H9 (cell line): ENCODE results near the gene PSKH1. TPM values are rescaled to one million over a fixed set of nuclear protein-coding genes. Genes with fewer than 3 reads are reported as not detected.

Experiments used
- DNase-seq: peaks from one replicate; pipeline ENCODE4 v3.0.0-alpha.2; 2017
- H2AFZ ChIP-seq: one replicate; pipeline ENCODE4 v1.6.1; 2013; ENCODE audit warnings: mild to moderate bottlenecking, low read length, control low read depth, moderate library complexity
- H2AK5ac ChIP-seq: 2 replicates; pipeline ENCODE4 v1.6.1; 2013; ENCODE audit warnings: low read length, control low read depth, mixed read lengths; ENCODE audit not compliant: insufficient read length
- H2BK120ac ChIP-seq: one replicate; pipeline ENCODE4 v1.6.1; 2013; ENCODE audit warnings: low read depth, mild to moderate bottlenecking, low read length, control low read depth, inconsistent platforms; ENCODE audit not compliant: poor library complexity, severe bottlenecking
- H2BK12ac ChIP-seq: 2 replicates; pipeline ENCODE4 v1.6.1; 2013; ENCODE audit warnings: low read length, control low read depth, mixed read lengths, low read depth; ENCODE audit not compliant: insufficient read length
- H2BK15ac ChIP-seq: 2 replicates; pipeline ENCODE4 v1.6.1; 2013; ENCODE audit warnings: low read depth, low read length, control low read depth
- H2BK20ac ChIP-seq: one replicate; pipeline ENCODE4 v1.6.1; 2013; ENCODE audit warnings: low read depth, mild to moderate bottlenecking, low read length, control low read depth, inconsistent platforms; ENCODE audit not compliant: poor library complexity, severe bottlenecking
- H2BK5ac ChIP-seq: 2 replicates; pipeline ENCODE4 v1.6.1; 2013; ENCODE audit warnings: low read length, control low read depth, mixed read lengths; ENCODE audit not compliant: insufficient read length
- H3K14ac ChIP-seq: 2 replicates; pipeline ENCODE4 v1.6.1; 2013; ENCODE audit warnings: low read length, control low read depth; ENCODE audit not compliant: insufficient read depth
- H3K18ac ChIP-seq: 2 replicates; pipeline ENCODE4 v1.6.1; 2013; ENCODE audit warnings: low read depth, mild to moderate bottlenecking, mixed read lengths, low read length, control low read depth; ENCODE audit not compliant: insufficient read length
- H3K23ac ChIP-seq: 2 replicates; pipeline ENCODE4 v1.6.1; 2013; ENCODE audit warnings: low read length, control low read depth, mixed read lengths, low read depth; ENCODE audit not compliant: insufficient read length
- H3K23me2 ChIP-seq: 2 replicates; pipeline ENCODE4 v1.6.1; 2013; ENCODE audit warnings: low read depth, mild to moderate bottlenecking, mixed read lengths, low read length, control low read depth; ENCODE audit not compliant: insufficient read length, poor library complexity, severe bottlenecking
- H3K27ac ChIP-seq: 2 replicates; pipeline ENCODE4 v1.5.1; 2013; ENCODE audit warnings: low read length, control low read depth, mixed read lengths, low read depth; ENCODE audit not compliant: insufficient read length
- H3K27me3 ChIP-seq: 2 replicates; pipeline ENCODE4 v1.6.1; 2013; ENCODE audit warnings: low read length, control low read depth, inconsistent platforms; ENCODE audit not compliant: insufficient read depth
- H3K4ac ChIP-seq: 2 replicates; pipeline ENCODE4 v1.6.1; 2013; ENCODE audit warnings: low read depth, mild to moderate bottlenecking, control low read depth, inconsistent platforms, low read length, moderate library complexity
- H3K4me1 ChIP-seq: 2 replicates; pipeline ENCODE4 v1.6.1; 2013; ENCODE audit warnings: low read length, control low read depth, inconsistent platforms; ENCODE audit not compliant: insufficient read depth
- H3K4me2 ChIP-seq: 2 replicates; pipeline ENCODE4 v1.6.1; 2013; ENCODE audit warnings: low read length, control low read depth, mixed read lengths; ENCODE audit not compliant: insufficient read length, insufficient read depth
- H3K56ac ChIP-seq: 2 replicates; pipeline ENCODE4 v1.6.1; 2013; ENCODE audit warnings: low read depth, mild to moderate bottlenecking, mixed read lengths, low read length, control low read depth; ENCODE audit not compliant: insufficient read length
- H3K79me1 ChIP-seq: 2 replicates; pipeline ENCODE4 v1.6.1; 2013; ENCODE audit warnings: low read depth, mild to moderate bottlenecking, moderate library complexity, low read length, control low read depth, inconsistent platforms; ENCODE audit not compliant: insufficient read depth, poor library complexity, severe bottlenecking
- H3K79me2 ChIP-seq: 2 replicates; pipeline ENCODE4 v1.6.1; 2013; ENCODE audit warnings: low read length, control low read depth, inconsistent platforms; ENCODE audit not compliant: insufficient read depth
- H3K9ac ChIP-seq: 2 replicates; pipeline ENCODE4 v1.6.1; 2013; ENCODE audit warnings: low read length, control low read depth, mixed read lengths; ENCODE audit not compliant: insufficient read length; ENCODE audit errors: extremely low read depth
- H3K9me3 ChIP-seq: one replicate; pipeline ENCODE4 v1.6.1; 2013; ENCODE audit warnings: low read depth, low read length, inconsistent platforms; ENCODE audit not compliant: control insufficient read depth
- H3T11ph ChIP-seq: one replicate; pipeline ENCODE4 v1.6.1; 2013; ENCODE audit warnings: mild to moderate bottlenecking, low read length, control low read depth, inconsistent platforms
- H4K20me1 ChIP-seq: one replicate; pipeline ENCODE4 v1.6.1; 2013; ENCODE audit not compliant: control insufficient read depth, insufficient read length, insufficient read depth
- H4K5ac ChIP-seq: 2 replicates; pipeline ENCODE4 v1.6.1; 2013; ENCODE audit warnings: low read depth, mild to moderate bottlenecking, mixed read lengths, low read length, control low read depth; ENCODE audit not compliant: insufficient read length
- H4K8ac ChIP-seq: replicated peaks from 2 replicates; pipeline ENCODE4 v1.6.1; 2013; ENCODE audit warnings: low read length, control low read depth, mixed read lengths, low read depth; ENCODE audit not compliant: insufficient read length
- H4K91ac ChIP-seq: 2 replicates; pipeline ENCODE4 v1.6.1; 2013; ENCODE audit warnings: low read depth, mild to moderate bottlenecking, moderate library complexity, mixed read lengths, low read length, control low read depth; ENCODE audit not compliant: insufficient read length
- H3K27ac Mint-ChIP-seq, 3 experiments: 2 replicates in 2 of 3; 3 replicates in 1 of 3; pipeline ENCODE4 v1.8.0; 2020 to 2021; ENCODE audit warnings: mixed read lengths in 3 of 3, mild to moderate bottlenecking in 1 of 3, moderate library complexity in 1 of 3
- H3K27me3 Mint-ChIP-seq: 2 replicates; pipeline ENCODE4 v1.8.0; 2021; ENCODE audit warnings: low read depth, mild to moderate bottlenecking, moderate library complexity, mixed read lengths
- H3K36me3 Mint-ChIP-seq, 3 experiments: 2 replicates in 2 of 3; 3 replicates in 1 of 3; pipeline ENCODE4 v1.8.0; 2020 to 2021; ENCODE audit warnings: low read depth in 3 of 3, mixed read lengths in 3 of 3; ENCODE audit not compliant: insufficient read depth in 1 of 3
- H3K4me1 Mint-ChIP-seq, 2 experiments: 2 replicates each; pipeline ENCODE4 v1.8.0; 2020; ENCODE audit warnings: mixed read lengths in 2 of 2
- H3K4me3 Mint-ChIP-seq, 2 experiments: 2 replicates in 1 of 2; 3 replicates in 1 of 2; pipeline ENCODE4 v1.8.0; 2020 to 2021; ENCODE audit warnings: mild to moderate bottlenecking in 2 of 2, mixed read lengths in 2 of 2, moderate library complexity in 1 of 2
- H3K9me3 Mint-ChIP-seq, 2 experiments: 2 replicates in 1 of 2; 3 replicates in 1 of 2; pipeline ENCODE4 v1.8.0; 2020; ENCODE audit warnings: mild to moderate bottlenecking in 2 of 2, mixed read lengths in 2 of 2, moderate library complexity in 1 of 2
- WGBS: extraction: QIAGEN DNeasy Blood & Tissue Kit; methylation state at CpG from one replicate; pipeline ENCODE4 v1.1.7; 2013; ENCODE audit warnings: missing lambda C conversion rate, low lambda C conversion rate, mixed read lengths; ENCODE audit not compliant: insufficient read length; ENCODE audit errors: extremely low coverage; 5-methylcytosine and 5-hydroxymethylcytosine counted together
- total RNA-seq: library from RNA; stranded (reverse); gene quantifications from 2 replicates; pipeline ENCODE4 v1.2.1, GENCODE V29; 2021
- TF ChIP-seq, protein P1 (sequence below): fragments of 200-600 bp; sonication (generic); conservative IDR thresholded peaks from 3 replicates; pipeline ENCODE4 v1.8.0; 2021; ENCODE audit warnings: antibody characterized with exemption, mild to moderate bottlenecking

Gene PSKH1
- total RNA-seq, 1 experiment from 2014 or later = 29.1 TPM

DNA sequence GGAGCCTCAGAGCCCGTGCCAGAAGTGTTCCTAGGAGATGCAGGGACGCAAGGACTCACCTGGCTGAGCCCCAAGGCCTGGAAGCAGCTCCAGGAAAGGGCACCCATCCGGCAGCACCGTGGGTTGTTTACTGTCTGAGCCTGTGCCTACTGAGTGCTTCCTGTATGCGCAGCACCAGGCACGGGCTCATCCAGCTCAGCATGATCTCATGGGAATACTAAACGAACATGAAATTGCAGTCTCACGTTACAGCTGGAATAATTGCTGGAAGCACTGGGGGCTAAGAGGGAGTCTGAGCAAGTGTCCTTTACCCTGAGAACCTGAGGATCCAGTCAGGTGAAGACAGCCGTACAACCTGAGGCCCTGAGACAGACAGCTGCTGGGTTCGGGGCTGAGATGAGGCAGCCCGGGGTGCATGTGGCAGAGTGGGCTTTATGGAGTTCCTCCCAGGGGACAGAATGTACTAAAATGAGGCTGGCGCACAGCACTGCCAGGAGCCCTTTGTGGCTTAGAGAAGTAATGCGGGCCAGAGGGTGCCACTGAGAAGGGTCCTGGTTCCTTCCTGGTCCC, 33.2 kb downstream of the PSKH1 start:
- Histone ChIP-seq H3K4me1 (no peaks in the 10 kb centered on the region), H3K14ac (no peak overlapping the region), H2BK15ac (no peak overlapping the region), H2BK5ac (no peak overlapping the region), H3K27me3 (no peaks in the 10 kb centered on the region), H3K23ac (no peak overlapping the region), H4K20me1 (no peaks in the 10 kb centered on the region), H3T11ph (no peak overlapping the region), H3K23me2 (no peaks in the 10 kb centered on the region), H3K9me3 (no peaks in the 10 kb centered on the region), H2AK5ac (no peak overlapping the region), H3K9ac (no peak overlapping the region), H3K18ac (no peak overlapping the region), H3K56ac (no peak overlapping the region), H3K79me1 (no peaks in the 10 kb centered on the region), H3K4ac (no peak overlapping the region), H2BK12ac (no peak overlapping the region), H2AFZ (no peak overlapping the region), H2BK20ac (no peak overlapping the region), H2BK120ac (no peak overlapping the region), H4K8ac (no peak overlapping the region), H4K5ac (no peak overlapping the region), H3K27ac (no peak overlapping the region), H3K79me2 (no peaks in the 10 kb centered on the region), H3K4me2 (no peak overlapping the region), H4K91ac (no peak overlapping the region)
- H3K27ac Mint-ChIP-seq = peak overlapping the region; percentile 61 to 85 (median 82); a peak in 3 of 7 replicates
- no CpG with 5 or more reads among the region's 13 CpGs for WGBS
- no peaks in the 10 kb centered on the region for H3K9me3 Mint-ChIP-seq
- H3K36me3 Mint-ChIP-seq = peaks cover 5 to 20% (median 14%) of the 10 kb centered on the region in 3 experiments
- H3K27me3 Mint-ChIP-seq = no peaks in the 10 kb centered on the region
- peak overlapping the region in 1 of 2 experiments; percentile 14; a peak in 2 of 5 replicates for H3K4me3 Mint-ChIP-seq
- TF ChIP-seq, protein P1, sequence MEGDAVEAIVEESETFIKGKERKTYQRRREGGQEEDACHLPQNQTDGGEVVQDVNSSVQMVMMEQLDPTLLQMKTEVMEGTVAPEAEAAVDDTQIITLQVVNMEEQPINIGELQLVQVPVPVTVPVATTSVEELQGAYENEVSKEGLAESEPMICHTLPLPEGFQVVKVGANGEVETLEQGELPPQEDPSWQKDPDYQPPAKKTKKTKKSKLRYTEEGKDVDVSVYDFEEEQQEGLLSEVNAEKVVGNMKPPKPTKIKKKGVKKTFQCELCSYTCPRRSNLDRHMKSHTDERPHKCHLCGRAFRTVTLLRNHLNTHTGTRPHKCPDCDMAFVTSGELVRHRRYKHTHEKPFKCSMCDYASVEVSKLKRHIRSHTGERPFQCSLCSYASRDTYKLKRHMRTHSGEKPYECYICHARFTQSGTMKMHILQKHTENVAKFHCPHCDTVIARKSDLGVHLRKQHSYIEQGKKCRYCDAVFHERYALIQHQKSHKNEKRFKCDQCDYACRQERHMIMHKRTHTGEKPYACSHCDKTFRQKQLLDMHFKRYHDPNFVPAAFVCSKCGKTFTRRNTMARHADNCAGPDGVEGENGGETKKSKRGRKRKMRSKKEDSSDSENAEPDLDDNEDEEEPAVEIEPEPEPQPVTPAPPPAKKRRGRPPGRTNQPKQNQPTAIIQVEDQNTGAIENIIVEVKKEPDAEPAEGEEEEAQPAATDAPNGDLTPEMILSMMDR = peak; percentile 37
- peaks cover 4 to 16% of the 10 kb centered on the region in 2 experiments; a peak in 2 of 4 replicates for H3K4me1 Mint-ChIP-seq
- DNase-seq = no peak
